ENCODE results near the gene NR5A1.
A peak's percentile ranks its signal among the peaks of the same experiment; 100 is the strongest.

NR5A1 gene

DNA sequence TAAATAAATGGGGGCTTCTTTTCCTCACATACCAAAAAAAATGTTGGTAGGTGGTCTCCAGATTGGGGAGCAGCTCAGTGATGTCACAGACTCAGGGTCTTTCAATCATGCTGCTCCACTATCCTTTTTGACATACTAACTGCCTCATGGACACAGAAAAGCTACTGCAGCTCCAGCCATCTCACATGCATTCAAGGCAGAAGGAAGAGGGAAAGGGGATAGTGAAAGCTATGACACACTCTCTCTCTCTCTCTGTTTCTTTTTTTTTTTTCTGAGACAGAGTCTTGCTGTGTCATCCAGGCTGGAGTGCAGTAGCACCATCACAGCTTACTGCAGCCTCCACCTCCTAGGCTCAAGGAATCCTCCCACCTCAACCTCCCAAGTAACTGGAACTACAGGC lies 64.8 kb downstream of the NR5A1 start:
- FAIRE-seq: no peak
- DNase-seq (ENCODE audit: insufficient read length, low spot score): no peak
- TF ChIP-seq CTCF (IDR thresholded peaks at IDR 0.05; ENCODE audit: insufficient read depth, missing control alignments): no peak

DNA sequence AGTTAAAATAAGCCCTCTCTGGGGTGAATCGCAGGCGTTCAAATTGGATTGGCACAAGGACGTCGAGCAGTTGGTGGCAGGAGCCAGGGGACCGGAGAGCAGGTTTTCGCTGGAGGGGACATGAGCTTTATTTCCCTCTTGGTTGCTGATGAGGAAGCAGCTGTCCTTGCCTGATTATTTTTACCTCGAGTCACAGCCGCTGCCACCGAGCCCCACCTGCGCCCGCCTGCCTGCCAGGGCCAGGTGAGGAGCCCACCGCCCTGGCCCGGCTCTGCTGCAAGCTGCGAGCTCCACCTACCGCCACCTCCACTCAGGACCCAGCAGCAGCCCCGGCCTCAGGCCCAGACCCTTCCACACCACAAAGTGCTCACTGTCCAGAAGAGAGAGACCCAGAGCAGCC lies 65.9 kb downstream of the NR5A1 start:
- TF ChIP-seq CTCF (IDR thresholded peaks at IDR 0.05; ENCODE audit: insufficient read depth, missing control alignments): no peak
- FAIRE-seq (no peak), DNase-seq (ENCODE audit: insufficient read length, low spot score) (peak; percentile 9)

DNA sequence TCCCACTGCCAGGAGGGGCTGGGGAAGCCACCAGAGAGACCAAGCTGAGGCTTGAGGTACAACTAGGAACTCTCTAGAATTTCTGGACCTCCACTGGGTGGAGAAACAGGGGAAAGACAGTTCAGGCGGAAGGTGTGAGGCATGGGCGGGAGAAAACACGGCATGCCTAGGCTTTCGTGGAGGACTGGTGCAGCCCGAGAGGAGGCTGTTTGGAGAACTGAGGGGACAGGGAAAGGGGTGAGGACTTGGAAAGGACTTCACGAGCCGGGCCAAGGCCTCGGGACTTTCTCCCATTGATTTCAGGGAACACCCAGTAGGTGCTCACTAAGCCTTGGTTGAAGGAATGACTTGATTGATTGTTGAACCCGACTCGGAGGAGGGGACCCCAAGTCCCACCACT lies 66.4 kb downstream of the NR5A1 start:
- TF ChIP-seq CTCF (IDR thresholded peaks at IDR 0.05; ENCODE audit: insufficient read depth, missing control alignments): no peak
- FAIRE-seq (no peak), DNase-seq (ENCODE audit: insufficient read length, low spot score) (no peak)

DNA sequence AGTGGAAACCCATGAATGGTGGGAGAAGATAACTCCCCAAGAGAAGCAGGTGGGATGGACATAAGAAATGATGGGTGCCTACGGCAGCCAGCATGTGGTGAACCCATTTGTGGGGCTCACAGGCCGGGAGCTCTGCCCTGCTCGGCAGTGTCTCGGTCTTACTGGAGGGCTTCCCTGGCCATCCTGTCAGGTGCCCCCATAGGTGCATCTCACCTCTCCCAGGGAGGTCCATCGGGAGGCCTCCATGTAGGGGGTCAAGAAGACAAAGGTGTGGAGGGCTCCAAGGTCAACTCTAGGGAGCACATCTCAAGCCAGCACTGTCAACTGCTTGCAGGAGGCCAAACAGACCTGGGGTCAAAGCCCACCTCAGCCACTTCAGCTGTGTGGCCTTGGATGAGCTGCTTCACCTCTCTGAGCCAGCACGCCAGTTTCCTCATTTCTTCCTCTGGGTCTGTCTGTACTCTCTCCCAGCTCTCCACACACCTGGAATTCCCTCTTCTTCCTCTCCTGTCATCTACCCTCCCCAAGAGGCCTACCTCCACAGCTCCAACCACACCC lies 67.4 kb downstream of the NR5A1 start:
- DNase-seq (ENCODE audit: insufficient read length, low spot score) (no peak), FAIRE-seq (no peak)
- TF ChIP-seq CTCF (IDR thresholded peaks at IDR 0.05; ENCODE audit: insufficient read depth, missing control alignments): no peak

DNA sequence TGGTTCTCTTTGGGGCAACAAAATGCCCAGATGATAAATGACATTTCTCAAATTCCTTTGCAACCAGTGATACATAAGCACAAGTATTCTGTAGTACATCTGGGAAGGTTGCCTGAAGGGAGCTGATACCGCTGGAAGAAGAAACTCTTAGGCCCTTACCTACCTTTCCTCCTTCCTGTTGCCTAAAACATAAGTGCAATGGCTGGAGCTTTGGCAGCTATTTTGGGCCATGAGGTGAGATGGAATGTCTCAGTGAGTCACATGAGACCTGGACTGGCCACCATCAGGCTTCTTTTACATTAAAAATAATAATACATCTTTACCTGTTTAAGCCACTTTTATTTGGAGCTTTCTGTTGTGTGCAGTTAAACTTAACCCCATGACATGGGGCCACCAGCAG lies 68.1 kb downstream of the NR5A1 start:
- FAIRE-seq (no peak), DNase-seq (ENCODE audit: insufficient read length, low spot score) (no peak)
- no peak for TF ChIP-seq CTCF (IDR thresholded peaks at IDR 0.05; ENCODE audit: insufficient read depth, missing control alignments)

DNA sequence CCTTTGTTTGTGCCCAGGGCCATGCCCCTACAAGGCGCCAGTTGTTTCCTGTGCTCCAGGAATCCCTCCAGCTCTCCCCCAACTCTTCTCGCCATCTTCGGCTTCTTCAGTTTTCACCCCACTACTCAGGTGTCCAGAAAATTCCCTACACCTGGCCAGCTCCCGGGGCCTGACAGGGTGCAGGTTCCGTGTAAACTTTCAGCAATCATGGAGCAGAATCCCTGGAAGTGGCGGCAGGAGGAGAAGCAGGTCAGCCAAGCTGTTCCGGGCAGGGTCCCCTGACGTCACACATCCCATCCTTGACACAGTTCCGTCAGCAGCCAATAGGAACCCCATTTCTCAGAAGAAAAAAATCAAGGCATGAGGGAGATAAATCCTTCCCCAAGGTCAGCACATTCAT lies 69.1 kb downstream of the NR5A1 start:
- TF ChIP-seq CTCF (IDR thresholded peaks at IDR 0.05; ENCODE audit: insufficient read depth, missing control alignments): no peak
- DNase-seq (ENCODE audit: insufficient read length, low spot score) (no peak), FAIRE-seq (no peak)

DNA sequence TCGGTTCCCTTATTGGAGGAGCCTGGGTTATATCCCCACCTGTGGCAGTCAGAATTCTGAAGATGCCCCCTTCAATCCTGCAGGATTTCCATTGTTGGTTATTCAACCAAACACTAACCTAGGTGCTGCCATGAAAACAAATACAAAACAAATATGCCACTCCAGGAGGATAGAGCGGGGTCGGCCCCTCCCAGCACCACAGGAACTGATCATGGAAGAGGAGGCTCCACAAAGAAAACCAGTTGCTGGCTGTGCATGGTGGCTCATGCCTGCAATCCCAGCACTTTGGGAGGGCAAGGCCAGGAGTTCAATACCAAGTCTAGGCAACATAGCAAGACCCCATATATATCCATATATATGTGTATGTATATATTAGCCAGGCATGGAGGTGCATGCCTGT lies 70.1 kb downstream of the NR5A1 start:
- no peak for FAIRE-seq
- DNase-seq (ENCODE audit: insufficient read length, low spot score): no peak
- TF ChIP-seq CTCF (IDR thresholded peaks at IDR 0.05; ENCODE audit: insufficient read depth, missing control alignments): no peak

Measured in D721Med (cell line).